HG03565 (cell line): Measurements from ENCODE around the gene PKN2.

Experiments used
- ATAC-seq: cut with Tn5 transposase; IDR thresholded peaks from one replicate; pipeline ENCODE4 v1.9.1; 2021; ENCODE audit warnings: mild to moderate bottlenecking, moderate library complexity; ENCODE audit not compliant: unreplicated experiment

PKN2 gene

GRCh38 chr1:88731475-88732269 is 47.6 kb downstream of the PKN2 start:
- no peak for ATAC-seq

DNA sequence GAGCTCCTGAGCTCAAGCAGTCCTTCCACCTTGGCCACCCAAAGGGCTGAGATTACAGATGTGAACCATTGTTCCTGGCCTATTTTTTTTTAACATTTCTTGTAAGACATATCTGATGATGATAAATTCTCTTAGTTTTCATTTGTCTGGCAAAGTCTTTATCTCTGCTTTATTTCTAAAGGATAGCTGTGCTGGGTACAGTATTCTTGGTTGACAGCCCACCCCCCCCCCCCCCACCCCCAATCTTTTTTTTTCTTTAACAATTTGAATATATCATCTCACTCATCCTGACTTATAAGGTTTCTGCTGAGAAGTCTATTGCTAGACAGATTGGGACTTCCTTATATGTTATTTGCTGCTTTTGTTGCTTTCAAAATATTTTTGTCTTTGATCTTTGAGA is 51.3 kb downstream of the PKN2 start:
- ATAC-seq = no peak

DNA sequence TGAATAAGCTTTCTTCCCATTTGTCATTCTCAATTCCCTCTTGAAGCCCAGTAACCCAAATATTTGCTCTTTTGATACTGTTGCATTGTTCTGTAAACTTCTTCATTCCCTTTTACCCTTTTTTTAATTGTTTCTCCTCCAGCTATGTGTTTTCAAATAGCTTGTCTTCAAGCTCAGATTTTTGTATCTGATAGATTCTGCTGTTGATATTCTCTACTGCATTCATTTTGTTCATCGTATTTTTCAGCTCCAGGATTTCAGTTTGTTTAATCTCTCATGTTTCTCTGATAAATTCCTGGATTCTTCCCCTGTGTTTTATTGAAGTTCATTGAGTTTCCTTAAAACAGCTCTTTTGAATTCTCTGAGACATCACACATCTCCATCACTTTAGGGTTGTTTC is 51.8 kb downstream of the PKN2 start:
- ATAC-seq = no peak

DNA sequence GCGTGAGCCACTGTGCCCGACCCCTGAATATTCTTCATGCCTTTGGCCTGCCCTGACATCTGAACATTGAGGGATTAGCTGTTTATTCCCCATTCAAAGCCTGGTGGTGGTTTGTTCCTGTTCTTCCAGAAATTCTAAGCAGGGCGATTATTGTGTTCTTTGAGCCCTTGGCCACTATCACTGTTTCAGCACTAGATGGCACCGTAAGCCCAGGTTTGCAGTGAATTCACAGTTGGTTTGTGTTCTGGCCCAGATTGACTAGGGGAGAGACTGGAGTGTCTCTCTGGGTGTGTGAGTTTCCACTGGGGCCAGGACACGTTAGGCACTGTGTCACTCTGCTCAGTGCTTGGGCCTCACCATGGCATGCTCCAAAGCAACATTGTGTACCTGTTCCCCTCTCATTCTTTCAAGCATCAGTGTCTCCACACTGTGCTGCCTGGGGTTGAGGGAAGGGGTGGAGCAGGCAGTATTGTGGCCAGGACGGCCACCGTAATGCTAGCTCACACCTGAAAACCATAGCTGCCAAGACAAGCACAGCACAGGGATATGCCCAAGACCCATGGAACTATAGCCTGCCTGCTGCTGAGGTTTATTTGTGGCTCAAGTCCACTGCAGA is 52.7 kb downstream of the PKN2 start:
- ATAC-seq = no peak

DNA sequence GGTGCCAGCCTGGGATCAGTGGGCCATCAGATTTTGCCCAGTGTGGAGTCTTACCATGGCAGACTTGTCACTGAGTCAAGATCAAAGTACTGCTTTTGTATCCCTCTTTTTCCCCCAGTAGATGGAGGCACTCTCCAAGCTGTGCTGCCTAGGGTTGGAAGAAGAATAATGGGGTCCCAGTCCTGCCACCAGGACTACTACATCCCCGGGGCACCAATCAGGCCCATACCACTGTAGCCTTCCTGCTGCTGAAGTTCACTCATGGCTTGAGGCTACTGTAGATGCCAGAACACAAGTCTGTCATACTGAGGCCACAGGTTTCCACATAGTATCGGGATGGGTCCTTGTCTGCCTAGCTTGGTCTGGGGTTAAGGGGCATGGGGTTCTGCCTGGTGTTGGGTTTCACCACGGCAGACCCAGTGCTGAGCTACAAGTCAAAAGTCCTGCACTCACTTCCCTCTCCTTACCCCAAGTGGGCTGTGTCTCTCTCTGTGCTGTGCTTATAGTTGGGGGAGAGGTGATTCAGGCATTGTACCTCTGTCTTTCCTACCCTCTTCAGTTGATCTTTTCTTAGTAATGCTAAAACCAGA is 53.4 kb downstream of the PKN2 start:
- ATAC-seq = no peak

DNA sequence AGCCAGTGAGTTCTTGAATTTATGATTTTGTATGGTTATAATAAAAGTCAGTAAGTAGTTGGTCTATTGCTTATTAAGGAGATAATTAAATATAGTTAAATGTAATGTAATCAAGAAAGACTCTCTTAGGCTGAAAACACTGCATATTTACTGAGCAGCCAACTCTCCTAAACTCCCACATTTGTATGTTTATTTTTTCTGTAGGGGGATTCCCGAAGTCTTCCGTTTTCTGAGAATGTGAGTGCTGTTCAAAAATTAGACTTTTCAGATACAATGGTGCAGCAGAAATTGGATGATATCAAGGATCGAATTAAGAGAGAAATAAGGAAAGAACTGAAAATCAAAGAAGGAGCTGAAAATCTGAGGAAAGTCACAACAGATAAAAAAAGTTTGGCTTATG is 56.7 kb downstream of the PKN2 start:
- no peak for ATAC-seq

DNA sequence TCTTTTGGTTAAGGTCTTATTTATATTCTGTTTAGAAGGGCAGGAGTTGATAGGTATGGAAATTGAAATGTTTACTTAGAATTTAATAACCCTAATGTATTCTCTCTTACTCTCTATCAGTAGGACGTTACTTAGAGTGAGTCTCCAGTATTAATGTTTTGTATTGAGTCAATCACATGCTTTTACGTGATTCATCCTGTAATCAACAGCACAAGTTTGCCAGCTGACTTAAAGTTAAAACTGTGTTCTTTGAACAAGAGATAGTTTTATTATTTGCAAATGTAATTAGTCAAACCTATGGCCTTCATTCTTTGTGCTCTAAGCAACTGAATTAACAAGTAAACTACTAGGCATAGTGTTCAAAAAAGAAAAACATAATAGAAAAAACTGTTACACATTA is 57.3 kb downstream of the PKN2 start:
- ATAC-seq = no peak

DNA sequence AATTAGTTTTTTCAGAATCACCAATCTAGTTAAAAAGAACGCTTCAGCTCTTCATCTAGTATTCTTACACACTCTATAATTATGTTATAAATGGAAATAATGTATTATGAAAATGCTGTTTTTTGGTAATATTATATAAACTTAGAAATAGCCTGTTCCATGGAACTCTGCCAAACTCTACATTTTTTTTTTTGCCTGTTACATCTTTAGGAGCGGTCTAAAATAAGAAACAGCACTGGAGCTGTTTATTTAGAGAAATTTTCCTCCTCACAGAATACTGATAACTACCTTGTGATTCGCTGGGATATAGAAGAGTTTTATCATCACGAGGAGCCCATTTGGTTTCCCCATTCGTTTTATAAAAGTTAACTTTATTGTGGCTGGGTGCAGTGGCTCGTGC is 58.5 kb downstream of the PKN2 start:
- no peak for ATAC-seq

GRCh38 chr1:88744142-88744541 is 60.1 kb downstream of the PKN2 start:
- no peak for ATAC-seq

- ATAC-seq = no peak
Measured at GRCh38 chr1:88746916-88747315, 62.8 kb downstream of the PKN2 start.

DNA sequence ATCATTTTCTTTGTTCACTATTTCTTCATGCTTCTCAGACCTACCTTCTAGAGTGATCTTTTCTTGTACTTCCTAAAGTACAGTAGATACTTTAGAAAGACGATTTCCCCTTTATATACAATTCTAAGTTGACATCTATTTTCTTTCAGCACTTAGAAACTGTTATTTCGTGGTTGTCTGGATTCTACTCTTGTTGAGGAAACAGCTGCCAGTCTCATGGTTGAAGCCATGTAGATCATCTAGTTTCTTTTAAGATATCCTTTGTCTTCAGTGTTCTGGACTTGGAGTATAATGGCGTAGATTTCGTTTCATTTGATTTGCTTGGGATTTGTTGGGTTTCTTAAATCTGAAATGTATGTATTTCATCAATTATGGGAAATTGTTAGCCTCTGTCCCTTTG is 67.6 kb downstream of the PKN2 start:
- ATAC-seq = no peak

- ATAC-seq = no peak
Measured at GRCh38 chr1:88753506-88753905, 69.4 kb downstream of the PKN2 start.

- no peak for ATAC-seq
Measured at GRCh38 chr1:88763649-88764406, 79.8 kb downstream of the PKN2 start.

DNA sequence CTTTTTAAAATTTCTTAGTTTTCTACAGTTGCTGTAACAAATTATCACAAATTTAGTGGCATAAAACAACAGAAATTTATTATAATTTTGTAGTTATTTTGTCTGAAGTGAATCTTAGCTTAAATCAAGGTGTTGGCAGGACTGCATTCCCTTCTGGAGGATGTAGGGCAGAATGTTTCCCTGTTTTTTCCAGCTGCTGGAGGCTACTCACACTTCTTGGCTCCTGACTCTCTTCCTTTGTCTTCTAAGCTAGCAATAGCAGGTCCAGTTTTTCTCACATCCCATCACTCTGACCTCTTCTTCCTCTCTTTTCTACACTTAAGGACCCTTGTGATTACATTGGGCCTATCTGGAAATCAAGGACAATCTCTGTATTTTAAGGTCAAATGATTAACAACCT is 84.1 kb downstream of the PKN2 start:
- no peak for ATAC-seq

GRCh38 chr1:88768816-88769215 is 84.7 kb downstream of the PKN2 start:
- no peak for ATAC-seq

GRCh38 chr1:88773540-88774150 is 89.6 kb downstream of the PKN2 start:
- no peak for ATAC-seq

GRCh38 chr1:88774151-88774556 is 90.1 kb downstream of the PKN2 start:
- ATAC-seq = no peak

- no peak for ATAC-seq
Measured at GRCh38 chr1:88777604-88778149, 93.6 kb downstream of the PKN2 start.

GRCh38 chr1:88779880-88780279 is 95.8 kb downstream of the PKN2 start:
- no peak for ATAC-seq

DNA sequence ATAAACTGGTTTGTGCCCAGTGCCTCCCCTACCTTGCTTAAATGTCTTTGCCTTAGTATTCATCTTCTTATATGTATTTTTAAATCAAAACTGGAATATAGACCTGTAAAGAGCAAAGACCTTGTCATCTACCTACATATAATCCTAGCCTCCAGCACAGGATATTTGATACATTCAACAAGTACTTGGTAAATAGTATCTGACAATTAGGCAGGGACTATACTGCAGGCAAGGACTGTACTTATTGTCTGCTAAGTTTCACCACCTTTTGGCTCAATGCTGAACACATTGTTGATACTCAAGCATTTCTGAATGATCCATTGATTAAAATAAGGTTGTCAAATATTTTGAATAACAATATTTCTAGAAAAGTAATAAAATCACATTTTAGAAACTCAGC is 96.4 kb downstream of the PKN2 start:
- no peak for ATAC-seq

GRCh38 chr1:88783145-88783544 is 99.1 kb downstream of the PKN2 start:
- ATAC-seq = no peak
